ENCODE data around the gene ATP11A.

Gene ATP11A

GRCh38 chr13:112896736-112897602 is 207.1 kb downstream of the ATP11A start:
- no peak for TF ChIP-seq CTCF (IDR thresholded peaks at IDR 0.05; ENCODE audit: low read depth, low read length)
- in situ Hi-C loops (cut with HindIII; ENCODE audit: low sequenced_read_pairs) = no loop called here
- H3K4me3 ChIP-seq (ENCODE audit: low read depth, low read length) = no peak overlapping the region
- DNase-seq (ENCODE audit: low read depth, low spot score) = no peak

- in situ Hi-C loops (cut with HindIII; ENCODE audit: low sequenced_read_pairs) = no loop called here
- DNase-seq (ENCODE audit: low read depth, low spot score) = no peak
- no peak overlapping the region for H3K4me3 ChIP-seq (ENCODE audit: low read depth, low read length)
- TF ChIP-seq CTCF (IDR thresholded peaks at IDR 0.05; ENCODE audit: low read depth, low read length) = no peak
Observed at GRCh38 chr13:112897603-112897955, 207.7 kb downstream of the ATP11A start.

GRCh38 chr13:112897956-112898620 is 208.2 kb downstream of the ATP11A start:
- no peak for DNase-seq (ENCODE audit: low read depth, low spot score)
- H3K4me3 ChIP-seq (ENCODE audit: low read depth, low read length) = no peak overlapping the region
- TF ChIP-seq CTCF (IDR thresholded peaks at IDR 0.05; ENCODE audit: low read depth, low read length) = no peak
- in situ Hi-C loops (cut with HindIII; ENCODE audit: low sequenced_read_pairs) = no loop called here

- DNase-seq (ENCODE audit: low read depth, low spot score) = no peak
- TF ChIP-seq CTCF (IDR thresholded peaks at IDR 0.05; ENCODE audit: low read depth, low read length) = no peak
- in situ Hi-C loops (cut with HindIII; ENCODE audit: low sequenced_read_pairs) = no loop called here
Observed at GRCh38 chr13:112898621-112899280, 208.9 kb downstream of the ATP11A start.

GRCh38 chr13:112899281-112900225 is 209.7 kb downstream of the ATP11A start:
- no peak overlapping the region for H3K4me3 ChIP-seq (ENCODE audit: low read depth, low read length)
- DNase-seq (ENCODE audit: low read depth, low spot score) = no peak
- TF ChIP-seq CTCF (IDR thresholded peaks at IDR 0.05; ENCODE audit: low read depth, low read length) = no peak
- in situ Hi-C loops (cut with HindIII; ENCODE audit: low sequenced_read_pairs) = no loop called here

More at GRCh38 chr13:112898621-112899280, 208.9 kb downstream of the ATP11A start:
- H3K4me3 ChIP-seq (ENCODE audit: low read depth, low read length) = no peak overlapping the region

GRCh38 chr13:112900226-112900600 is 210.4 kb downstream of the ATP11A start:
- no peak for DNase-seq (ENCODE audit: low read depth, low spot score)
- TF ChIP-seq CTCF (IDR thresholded peaks at IDR 0.05; ENCODE audit: low read depth, low read length) = no peak
- in situ Hi-C loops (cut with HindIII; ENCODE audit: low sequenced_read_pairs) = no loop called here
- H3K4me3 ChIP-seq (ENCODE audit: low read depth, low read length) = no peak overlapping the region

Measured in astrocyte of the spinal cord (primary cell).